ENCODE data around the gene EIF4E3. TPM values are rescaled to one million over a fixed set of nuclear protein-coding genes. Genes with fewer than 3 reads are reported as not detected.

The EIF4E3 gene
- total and polyA plus RNA-seq, 2 donors (not counting 1 experiment from before 2014, with no cell fraction given): 1.00 to 5.0 TPM

DNA sequence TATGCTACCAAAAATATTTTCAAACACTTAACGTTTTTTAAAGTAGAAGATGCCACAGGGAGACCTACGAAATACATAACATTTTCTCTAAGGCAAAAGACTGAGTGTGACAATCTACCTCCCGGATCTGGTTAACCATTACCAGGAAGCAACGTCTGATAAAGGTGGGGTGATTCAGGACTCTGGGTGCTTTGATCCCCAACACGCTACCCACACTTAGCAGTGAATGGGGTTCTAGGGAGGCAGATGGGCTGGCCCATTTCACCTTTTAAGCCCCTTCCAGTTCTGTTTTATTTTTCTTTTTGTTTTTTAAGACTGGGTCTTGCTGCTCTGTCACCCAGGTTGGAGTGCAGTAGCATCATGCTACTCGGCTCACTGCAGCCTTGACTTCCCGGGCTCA, 39.5 kb downstream of the EIF4E3 start:
- Histone ChIP-seq H2AFZ (ENCODE audit: insufficient read depth, low read depth, low read length, poor library complexity, severe bottlenecking) (no peak overlapping the region), H3K36me3 (replicated peaks in 1 of 2; ENCODE audit: control extremely low read depth in 1 of 2, control insufficient read depth in 1 of 2, extremely low read depth in 1 of 2, insufficient read depth in 2 of 2, low read length in 1 of 2) (no peaks in the 10 kb centered on the region), H3K4me3 (ENCODE audit: control extremely low read depth in 1 of 5, extremely low read depth in 1 of 5, insufficient read depth in 1 of 5, low read depth in 2 of 5, low read length in 4 of 5) (no peak overlapping the region), H3K27me3 (replicated peaks in 1 of 4; ENCODE audit: control extremely low read depth in 1 of 4, control insufficient read depth in 3 of 4, insufficient read depth in 4 of 4, low read length in 3 of 4) (no peaks in the 10 kb centered on the region), H4K20me1 (ENCODE audit: control insufficient read depth, insufficient read depth, low read length, poor library complexity, severe bottlenecking) (no peaks in the 10 kb centered on the region), H3K4me2 (replicated peaks; ENCODE audit: low read depth, low read length, poor library complexity, severe bottlenecking) (no peak overlapping the region), H3K27ac (ENCODE audit: low read length in 2 of 2) (no peak overlapping the region), H3K9me3 (ENCODE audit: control extremely low read depth in 1 of 3, control insufficient read depth in 2 of 3, insufficient read depth in 1 of 3, low read length in 2 of 3) (no peaks in the 10 kb centered on the region), H3K79me2 (ENCODE audit: control insufficient read depth, insufficient read depth, low read length) (no peaks in the 10 kb centered on the region), H3K9ac (ENCODE audit: low read length) (no peak overlapping the region), H3K4me1 (ENCODE audit: control insufficient read depth in 2 of 2, insufficient read depth in 2 of 2, low read length in 2 of 2) (no peaks in the 10 kb centered on the region)
- no peak overlapping the region for H3K4me3 Mint-ChIP-seq
- POLR2A ChIA-PET: no interaction called here
- ATAC-seq (ENCODE audit: low read depth) (no peak), DNase-seq (no peak)
- no peaks in the 10 kb centered on the region for H3K9me3 Mint-ChIP-seq (ENCODE audit: insufficient read depth)
- peaks cover 7% of the 10 kb centered on the region for H3K27me3 Mint-ChIP-seq
- no peak overlapping the region for H3K27ac Mint-ChIP-seq
- CTCF ChIA-PET: no interaction called here
- TF ChIP-seq, protein P1, sequence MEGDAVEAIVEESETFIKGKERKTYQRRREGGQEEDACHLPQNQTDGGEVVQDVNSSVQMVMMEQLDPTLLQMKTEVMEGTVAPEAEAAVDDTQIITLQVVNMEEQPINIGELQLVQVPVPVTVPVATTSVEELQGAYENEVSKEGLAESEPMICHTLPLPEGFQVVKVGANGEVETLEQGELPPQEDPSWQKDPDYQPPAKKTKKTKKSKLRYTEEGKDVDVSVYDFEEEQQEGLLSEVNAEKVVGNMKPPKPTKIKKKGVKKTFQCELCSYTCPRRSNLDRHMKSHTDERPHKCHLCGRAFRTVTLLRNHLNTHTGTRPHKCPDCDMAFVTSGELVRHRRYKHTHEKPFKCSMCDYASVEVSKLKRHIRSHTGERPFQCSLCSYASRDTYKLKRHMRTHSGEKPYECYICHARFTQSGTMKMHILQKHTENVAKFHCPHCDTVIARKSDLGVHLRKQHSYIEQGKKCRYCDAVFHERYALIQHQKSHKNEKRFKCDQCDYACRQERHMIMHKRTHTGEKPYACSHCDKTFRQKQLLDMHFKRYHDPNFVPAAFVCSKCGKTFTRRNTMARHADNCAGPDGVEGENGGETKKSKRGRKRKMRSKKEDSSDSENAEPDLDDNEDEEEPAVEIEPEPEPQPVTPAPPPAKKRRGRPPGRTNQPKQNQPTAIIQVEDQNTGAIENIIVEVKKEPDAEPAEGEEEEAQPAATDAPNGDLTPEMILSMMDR (IDR thresholded peaks at IDR 0.05): no peak
- TF ChIP-seq EZH2 (IDR thresholded peaks at IDR 0.05; ENCODE audit: borderline replicate concordance, insufficient read depth, low read depth, low read length, poor library complexity, severe bottlenecking): no peak
- WGBS (ENCODE audit: insufficient coverage): 83% methylated on average over 3 of the region's 7 CpGs
- intact Hi-C loops (cut with micrococcal nuclease): no loop called here
- H3K4me1 Mint-ChIP-seq: no peaks in the 10 kb centered on the region

DNA sequence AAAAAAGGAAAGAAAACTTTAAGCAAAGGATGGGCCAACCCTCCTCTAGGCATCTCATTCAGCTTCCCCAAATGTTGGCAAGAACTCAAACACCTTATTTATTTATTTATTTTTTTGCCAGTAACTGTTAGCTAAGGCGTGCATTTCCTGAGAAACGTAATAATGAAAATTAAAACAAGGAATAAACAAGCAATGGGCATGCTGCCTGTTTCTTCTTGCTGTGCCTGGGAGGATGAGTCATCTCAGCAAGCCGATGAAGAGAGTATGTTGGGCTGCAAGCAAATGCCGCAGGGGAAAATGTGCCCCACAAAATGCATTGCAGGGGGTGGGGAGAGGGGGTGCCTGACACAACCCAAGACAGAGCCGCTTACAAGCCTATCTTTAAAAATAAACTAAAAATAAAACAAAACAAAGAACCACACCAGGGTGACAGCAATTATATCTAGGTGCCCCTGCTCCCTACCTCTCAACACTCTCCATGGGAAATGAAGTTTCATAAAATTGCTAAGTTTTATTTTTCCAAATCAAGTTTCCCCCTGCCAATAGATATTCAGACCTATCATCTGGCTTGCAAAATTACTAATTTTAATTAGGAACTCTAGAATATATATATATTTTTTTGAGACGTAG, 40.3 kb downstream of the EIF4E3 start:
- Histone ChIP-seq H3K4me3 (ENCODE audit: control extremely low read depth in 1 of 5, extremely low read depth in 1 of 5, insufficient read depth in 1 of 5, low read depth in 2 of 5, low read length in 4 of 5) (no peak overlapping the region), H3K27me3 (replicated peaks in 1 of 4; ENCODE audit: control extremely low read depth in 1 of 4, control insufficient read depth in 3 of 4, insufficient read depth in 4 of 4, low read length in 3 of 4) (no peaks in the 10 kb centered on the region), H4K20me1 (ENCODE audit: control insufficient read depth, insufficient read depth, low read length, poor library complexity, severe bottlenecking) (no peaks in the 10 kb centered on the region), H2AFZ (ENCODE audit: insufficient read depth, low read depth, low read length, poor library complexity, severe bottlenecking) (no peak overlapping the region), H3K27ac (ENCODE audit: low read length in 2 of 2) (no peak overlapping the region), H3K9ac (ENCODE audit: low read length) (no peak overlapping the region), H3K79me2 (ENCODE audit: control insufficient read depth, insufficient read depth, low read length) (no peaks in the 10 kb centered on the region), H3K36me3 (replicated peaks in 1 of 2; ENCODE audit: control extremely low read depth in 1 of 2, control insufficient read depth in 1 of 2, extremely low read depth in 1 of 2, insufficient read depth in 2 of 2, low read length in 1 of 2) (no peaks in the 10 kb centered on the region), H3K4me1 (ENCODE audit: control insufficient read depth in 2 of 2, insufficient read depth in 2 of 2, low read length in 2 of 2) (no peaks in the 10 kb centered on the region), H3K9me3 (ENCODE audit: control extremely low read depth in 1 of 3, control insufficient read depth in 2 of 3, insufficient read depth in 1 of 3, low read length in 2 of 3) (no peaks in the 10 kb centered on the region), H3K4me2 (replicated peaks; ENCODE audit: low read depth, low read length, poor library complexity, severe bottlenecking) (no peak overlapping the region)
- Mint-ChIP-seq H3K4me1 (no peaks in the 10 kb centered on the region), H3K4me3 (no peak overlapping the region), H3K27me3 (peaks cover 7% of the 10 kb centered on the region), H3K27ac (no peak overlapping the region), H3K9me3 (ENCODE audit: insufficient read depth) (no peaks in the 10 kb centered on the region)
- CTCF ChIA-PET: no interaction called here
- 94% methylated on average over 2 of the region's 6 CpGs for WGBS (ENCODE audit: insufficient coverage)
- ATAC-seq (ENCODE audit: low read depth) (no peak), DNase-seq (no peak)
- POLR2A ChIA-PET: no interaction called here
- intact Hi-C loops (cut with micrococcal nuclease): no loop called here
- TF ChIP-seq EZH2 (IDR thresholded peaks at IDR 0.05; ENCODE audit: borderline replicate concordance, insufficient read depth, low read depth, low read length, poor library complexity, severe bottlenecking): no peak
- TF ChIP-seq, protein P1 (IDR thresholded peaks at IDR 0.05): no peak

Data from B cell (primary cell).